ENCODE results near the gene FBXO10.

The FBXO10 gene

GRCh38 chr9:37592108-37592951 lies 16.1 kb upstream of the FBXO10 start, which contains the start of gene TOMM5:
Gene TOMM5 (minus strand): TSS chr9:37592597. CDS start chr9:37592532, 65 bp downstream.
- DNase-seq = peak; percentile 78

GRCh38 chr9:37587521-37587920 lies 11.3 kb upstream of the FBXO10 start:
- no peak for DNase-seq

- no peak for DNase-seq
Measured at GRCh38 chr9:37583522-37584121, 7.4 kb upstream of the FBXO10 start.

- no peak for DNase-seq
Measured at GRCh38 chr9:37582548-37583157, 6.5 kb upstream of the FBXO10 start.

- no peak for DNase-seq
Measured at GRCh38 chr9:37575511-37575914, 667 bp downstream of the FBXO10 start.

GRCh38 chr9:37575001-37575400 lies 1.2 kb downstream of the FBXO10 start:
- DNase-seq = no peak

- no peak for DNase-seq
Measured at GRCh38 chr9:37574241-37574721, 1.9 kb downstream of the FBXO10 start.

- no peak for DNase-seq
Measured at GRCh38 chr9:37571282-37571681, 4.9 kb downstream of the FBXO10 start.

- DNase-seq = no peak
Measured at GRCh38 chr9:37566716-37567115, 9.5 kb downstream of the FBXO10 start.

- DNase-seq = no peak
Measured at GRCh38 chr9:37565661-37566618, 10.2 kb downstream of the FBXO10 start.

GRCh38 chr9:37564916-37565315 lies 11.3 kb downstream of the FBXO10 start:
- DNase-seq = no peak

- DNase-seq = no peak
Measured at GRCh38 chr9:37563806-37564513, 12.2 kb downstream of the FBXO10 start.

GRCh38 chr9:37562826-37563225 lies 13.4 kb downstream of the FBXO10 start:
- no peak for DNase-seq

GRCh38 chr9:37561682-37562081 lies 14.5 kb downstream of the FBXO10 start:
- DNase-seq = no peak

- DNase-seq = no peak
Measured at GRCh38 chr9:37559855-37560592, 16.2 kb downstream of the FBXO10 start.

GRCh38 chr9:37559125-37559524 lies 17.1 kb downstream of the FBXO10 start:
- DNase-seq = no peak

GRCh38 chr9:37555786-37556185 lies 20.4 kb downstream of the FBXO10 start:
- no peak for DNase-seq

- DNase-seq = no peak
Measured at GRCh38 chr9:37554318-37554717, 21.9 kb downstream of the FBXO10 start.

GRCh38 chr9:37551888-37552287 lies 24.3 kb downstream of the FBXO10 start:
- DNase-seq = no peak

GRCh38 chr9:37551468-37551867 lies 24.7 kb downstream of the FBXO10 start:
- DNase-seq = no peak

- DNase-seq = no peak
Measured at GRCh38 chr9:37550781-37551180, 25.4 kb downstream of the FBXO10 start.

Measured in activated gamma-delta T cell (primary cell).